Stimulated activated naive CD8-positive, alpha-beta T cell treated with anti-CD3 and anti-CD28 coated beads, Interleukin-15, Interleukin-2, amounts not matched to agents 100 U/mL and 50 U/mL, for 24 hours (primary cell): Measurements from ENCODE around the gene CAPG.
"Not testable (repeated sequence)": the region's sequence is repeated elsewhere in the genome, so short reads cannot be mapped to it uniquely, and the experiment has no call there.

Source experiments
- ATAC-seq: fragments of 150-1000 bp; cut with Tn5 transposase; one replicate; pipeline ENCODE4 v1.10.0; 2021
- DNase-seq: peaks from one replicate; pipeline ENCODE4 v3.0.0; 2021

CAPG gene

GRCh38 chr2:85396531-85397470, 13.4 kb downstream of the CAPG start:
- DNase-seq (no peak), ATAC-seq (no peak)

GRCh38 chr2:85395912-85396475, 14.2 kb downstream of the CAPG start:
- ATAC-seq (no peak), DNase-seq (no peak)

DNA sequence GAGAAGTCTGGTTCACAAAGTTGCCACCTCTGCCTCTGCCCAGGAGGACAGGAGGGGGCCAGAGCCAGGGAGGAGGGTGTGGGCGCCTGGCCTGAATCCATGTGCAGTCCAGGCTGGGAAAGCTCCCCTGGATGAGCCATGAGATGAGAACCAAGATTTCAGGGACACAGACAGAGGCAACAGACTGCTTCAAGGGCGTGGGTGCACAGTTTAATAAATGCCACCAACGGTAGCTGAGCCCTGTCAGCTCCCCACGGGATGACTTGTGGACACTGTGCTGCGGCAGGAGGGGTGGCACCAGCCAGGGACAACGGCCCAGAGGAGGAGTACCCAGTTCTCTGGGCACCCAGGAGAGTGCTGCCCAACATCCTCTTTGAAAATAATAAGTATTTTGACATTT, 15.2 kb downstream of the CAPG start:
- ATAC-seq (no peak), DNase-seq (no peak)

- no peak for ATAC-seq
- no peak for DNase-seq
Observed at GRCh38 chr2:85394261-85394681, 15.9 kb downstream of the CAPG start.

- ATAC-seq, result no peak
- DNase-seq, result no peak
Observed at GRCh38 chr2:85393836-85394235, 16.3 kb downstream of the CAPG start.

GRCh38 chr2:85390941-85391669, 19.1 kb downstream of the CAPG start:
- DNase-seq, result peak; percentile 87
- peak; percentile 74 for ATAC-seq

GRCh38 chr2:85388878-85389538, 21.2 kb downstream of the CAPG start:
- DNase-seq (no peak), ATAC-seq (no peak)

- DNase-seq (no peak), ATAC-seq (no peak)
Observed at GRCh38 chr2:85387754-85388153, 22.4 kb downstream of the CAPG start.

- DNase-seq (no peak), ATAC-seq (no peak)
Observed at GRCh38 chr2:85385746-85386145, 24.4 kb downstream of the CAPG start.

DNA sequence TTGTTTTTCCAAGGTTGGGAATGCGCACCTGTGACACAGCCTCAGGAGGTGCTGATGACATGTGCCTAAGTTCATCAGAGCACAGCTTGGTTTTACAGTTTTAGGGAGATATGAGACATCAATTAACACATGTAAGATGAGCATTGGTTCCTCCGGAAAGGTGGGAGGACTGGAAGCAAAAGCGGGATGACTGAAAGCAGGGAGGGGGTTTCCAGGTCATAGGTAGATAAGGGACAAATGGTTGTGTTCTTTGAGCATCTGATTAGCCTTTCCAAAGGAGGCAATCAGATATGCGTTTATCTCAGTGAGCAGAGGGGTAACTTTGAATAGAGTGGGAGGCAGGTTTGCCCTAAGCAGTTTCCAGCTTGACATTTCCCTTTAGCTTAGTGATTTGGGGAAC, 26.3 kb downstream of the CAPG start:
- ATAC-seq (no peak), DNase-seq (no peak)

DNA sequence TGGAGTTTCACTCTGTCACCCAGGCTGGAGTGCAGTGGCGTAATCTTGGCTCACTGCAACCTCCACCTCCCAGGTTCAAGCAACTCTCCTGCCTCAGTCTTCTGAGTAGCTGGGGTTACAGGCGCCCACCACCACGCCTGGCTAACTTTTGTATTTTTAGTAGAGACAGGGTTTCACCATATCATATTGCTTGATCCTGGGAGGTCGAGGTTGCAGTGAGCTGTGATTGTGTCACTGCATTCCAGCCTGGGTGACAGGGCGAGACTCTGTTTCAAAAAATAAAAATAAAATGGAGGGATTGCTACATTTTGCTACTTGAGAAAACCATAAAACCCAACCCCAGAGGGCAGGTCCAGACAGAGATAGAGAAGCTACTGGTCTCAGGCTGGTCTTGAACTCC, 27.0 kb downstream of the CAPG start:
- not testable (repeated sequence) for ATAC-seq

GRCh38 chr2:85380048-85380447, 30.1 kb downstream of the CAPG start:
- no peak for ATAC-seq
- DNase-seq, result no peak

More for the DNA sequence above, 27.0 kb downstream of the CAPG start:
- DNase-seq, result not testable (repeated sequence)

DNA sequence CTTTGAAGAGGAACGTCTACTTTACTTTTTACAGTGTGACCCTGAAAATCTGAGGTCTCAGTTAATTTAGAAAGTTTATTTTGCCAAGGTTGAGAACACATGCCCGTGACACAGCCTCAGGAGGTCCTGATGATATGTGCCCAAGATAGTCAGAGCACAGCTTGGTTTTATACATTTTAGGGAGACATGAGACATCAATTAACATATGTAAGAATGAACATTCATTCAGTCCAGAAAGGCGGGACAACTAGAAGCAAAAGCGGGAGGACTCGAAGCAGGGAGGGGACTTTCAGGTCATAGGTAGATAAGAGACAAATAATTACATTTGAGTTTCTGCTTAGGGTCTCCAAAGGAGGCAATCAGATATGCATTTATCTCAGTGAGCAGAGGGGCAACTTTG, 31.9 kb downstream of the CAPG start:
- DNase-seq, result no peak
- no peak for ATAC-seq

GRCh38 chr2:85377083-85377482, 33.1 kb downstream of the CAPG start:
- no peak for ATAC-seq
- DNase-seq, result no peak

- ATAC-seq (no peak), DNase-seq (no peak)
Observed at GRCh38 chr2:85376291-85377065, 33.7 kb downstream of the CAPG start.

- DNase-seq (no peak), ATAC-seq (no peak)
Observed at GRCh38 chr2:85371045-85371444, 39.1 kb downstream of the CAPG start.

GRCh38 chr2:85369500-85369899, 40.7 kb downstream of the CAPG start:
- no peak for ATAC-seq
- DNase-seq, result no peak

DNA sequence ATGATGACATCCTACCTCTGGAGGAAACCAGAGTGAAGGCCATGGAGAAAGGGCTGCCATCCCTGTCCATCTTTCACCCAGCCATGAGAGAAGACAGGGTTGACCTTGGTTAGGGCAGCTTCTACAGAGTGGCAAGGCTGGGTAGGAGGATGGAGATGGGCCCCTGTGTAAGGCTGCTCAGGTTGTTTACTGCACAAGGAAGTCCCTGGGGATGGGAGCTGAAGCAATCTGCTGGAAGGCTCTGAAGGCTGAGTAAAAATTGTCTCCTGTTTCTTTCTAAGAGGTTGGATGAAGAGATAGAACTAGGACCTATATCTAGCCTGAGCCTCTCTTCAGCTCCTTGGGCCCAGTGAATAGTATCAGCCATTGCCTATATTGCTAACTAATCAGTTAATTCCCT, 41.2 kb downstream of the CAPG start:
- ATAC-seq (no peak), DNase-seq (no peak)

DNA sequence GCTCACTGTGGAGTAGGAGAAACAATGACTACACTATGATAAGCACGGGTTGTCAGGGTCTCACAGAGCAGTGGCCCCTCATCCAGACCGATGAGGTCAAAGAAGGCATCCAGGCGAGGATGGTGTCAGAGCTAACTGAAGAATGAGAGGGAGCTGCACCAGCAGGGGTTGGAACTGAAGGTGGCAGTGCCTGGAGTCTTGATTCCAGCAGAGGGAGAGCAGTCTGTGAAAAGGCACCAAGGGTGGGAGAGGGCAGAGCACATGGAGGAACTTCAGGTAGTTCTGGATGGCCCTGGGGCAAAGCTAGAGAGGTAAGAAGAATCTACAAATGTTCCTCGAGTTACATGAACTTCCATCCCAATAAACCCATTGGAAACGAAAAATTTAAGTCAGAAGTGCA, 43.0 kb downstream of the CAPG start:
- DNase-seq (no peak), ATAC-seq (no peak)

DNA sequence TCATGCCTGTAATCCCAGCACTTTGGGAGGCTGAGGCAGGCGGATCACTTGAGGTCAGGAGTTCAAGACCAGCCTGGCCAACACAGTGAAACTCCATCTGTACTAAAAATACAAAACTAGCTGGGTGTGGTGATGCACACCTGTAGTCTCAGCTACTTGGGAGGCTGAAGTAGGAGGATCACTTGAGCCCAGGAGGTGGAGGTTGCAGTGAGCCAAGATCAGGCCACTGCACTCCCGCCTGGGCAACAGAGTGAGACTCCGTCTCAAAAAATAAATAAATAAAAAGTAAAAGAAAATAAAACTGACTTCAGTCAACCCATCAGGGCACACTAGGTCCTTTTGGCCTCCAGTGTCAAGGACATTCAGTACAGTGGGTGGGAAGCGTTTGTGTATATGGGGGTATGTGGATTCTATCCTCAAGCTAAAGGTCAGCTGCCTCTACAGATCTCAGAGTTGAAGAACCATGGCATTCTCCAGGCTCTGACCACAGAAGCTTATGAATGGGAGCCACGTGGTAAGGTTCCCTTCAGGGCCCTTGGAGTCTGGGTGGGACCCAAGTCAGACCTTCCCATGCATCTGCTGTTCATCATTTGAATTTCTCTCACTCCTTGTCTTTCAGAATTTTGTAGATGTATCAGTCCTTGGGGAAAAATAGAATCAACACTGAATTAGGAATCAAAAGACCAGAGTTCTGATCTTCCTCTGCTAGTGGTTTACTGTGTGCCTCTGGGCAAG, 47.3 kb downstream of the CAPG start:
- not testable (repeated sequence) for ATAC-seq, DNase-seq

GRCh38 chr2:85357736-85358135, 52.4 kb downstream of the CAPG start:
- ATAC-seq (no peak), DNase-seq (no peak)
